HG03139 (cell line): ENCODE data around the gene DRC3.
"Not testable (repeated sequence)": the region's sequence is repeated elsewhere in the genome, so short reads cannot be mapped to it uniquely, and the experiment has no call there.

Source experiments
- ATAC-seq: cut with Tn5 transposase; IDR thresholded peaks from one replicate; pipeline ENCODE4 v1.9.1; 2021; ENCODE audit not compliant: unreplicated experiment

Gene DRC3

GRCh38 chr17:17972126-17972951 lies at the start of gene DRC3, which contains the start of gene TOM1L2:
DRC3 (plus strand) TSS chr17:17972862; CDS start chr17:17977599, 4,737 bp downstream.
TOM1L2 (minus strand) TSS chr17:17972400; CDS start chr17:17972313, 87 bp downstream.
- ATAC-seq: peak; percentile 94

GRCh38 chr17:17924131-17924856 lies 48.4 kb upstream of the DRC3 start:
- ATAC-seq: no peak

GRCh38 chr17:17924857-17925250 lies 47.8 kb upstream of the DRC3 start:
- no peak for ATAC-seq

- no peak for ATAC-seq
These were observed 46.6 kb upstream of the DRC3 start for GRCh38 chr17:17926036-17926435.

GRCh38 chr17:17926840-17927449 lies 45.7 kb upstream of the DRC3 start:
- no peak for ATAC-seq

GRCh38 chr17:17928398-17929287 lies 44.0 kb upstream of the DRC3 start:
- ATAC-seq: no peak

- ATAC-seq: no peak
These were observed 42.8 kb upstream of the DRC3 start for GRCh38 chr17:17929655-17930380.

GRCh38 chr17:17930674-17931073 lies 42.0 kb upstream of the DRC3 start:
- ATAC-seq: no peak

GRCh38 chr17:17931159-17931558 lies 41.5 kb upstream of the DRC3 start:
- no peak for ATAC-seq

- no peak for ATAC-seq
These were observed 38.9 kb upstream of the DRC3 start for GRCh38 chr17:17933775-17934174.

GRCh38 chr17:17934214-17934613 lies 38.4 kb upstream of the DRC3 start:
- ATAC-seq: no peak

GRCh38 chr17:17934806-17935205 lies 37.9 kb upstream of the DRC3 start:
- ATAC-seq: no peak

- no peak for ATAC-seq
These were observed 37.1 kb upstream of the DRC3 start for GRCh38 chr17:17935321-17936271.

- ATAC-seq: no peak
These were observed 35.3 kb upstream of the DRC3 start for GRCh38 chr17:17937201-17937853.

- ATAC-seq: no peak
These were observed 34.7 kb upstream of the DRC3 start for GRCh38 chr17:17937958-17938357.

- ATAC-seq: no peak
These were observed 34.1 kb upstream of the DRC3 start for GRCh38 chr17:17938388-17939107.

- not testable (repeated sequence) for ATAC-seq
These were observed 32.7 kb upstream of the DRC3 start for GRCh38 chr17:17939941-17940340.

GRCh38 chr17:17940441-17940911 lies 32.2 kb upstream of the DRC3 start:
- no peak for ATAC-seq
